ENCODE measurements around the gene KANK3. TPM values are rescaled to one million over a fixed set of nuclear protein-coding genes. Genes with fewer than 3 reads are reported as not detected.

Gene KANK3
- total RNA-seq (2022) (0.79 and 1.2 TPM in 2 replicates), Bru-seq, nascent RNA (percentile 19 among the genes with signal in this experiment), BruChase-seq, experiment 1, labeled RNA remaining after a 6-hour chase (percentile 26 among the genes with signal in this experiment), BruChase-seq, experiment 2, labeled RNA remaining after a 2-hour chase (percentile 21 among the genes with signal in this experiment)
- long read RNA-seq, partial matches to known transcripts, result 0 of 2 reads
- long read RNA-seq, other reads (novel, unspliced or antisense), result 2 of 2 reads

DNA sequence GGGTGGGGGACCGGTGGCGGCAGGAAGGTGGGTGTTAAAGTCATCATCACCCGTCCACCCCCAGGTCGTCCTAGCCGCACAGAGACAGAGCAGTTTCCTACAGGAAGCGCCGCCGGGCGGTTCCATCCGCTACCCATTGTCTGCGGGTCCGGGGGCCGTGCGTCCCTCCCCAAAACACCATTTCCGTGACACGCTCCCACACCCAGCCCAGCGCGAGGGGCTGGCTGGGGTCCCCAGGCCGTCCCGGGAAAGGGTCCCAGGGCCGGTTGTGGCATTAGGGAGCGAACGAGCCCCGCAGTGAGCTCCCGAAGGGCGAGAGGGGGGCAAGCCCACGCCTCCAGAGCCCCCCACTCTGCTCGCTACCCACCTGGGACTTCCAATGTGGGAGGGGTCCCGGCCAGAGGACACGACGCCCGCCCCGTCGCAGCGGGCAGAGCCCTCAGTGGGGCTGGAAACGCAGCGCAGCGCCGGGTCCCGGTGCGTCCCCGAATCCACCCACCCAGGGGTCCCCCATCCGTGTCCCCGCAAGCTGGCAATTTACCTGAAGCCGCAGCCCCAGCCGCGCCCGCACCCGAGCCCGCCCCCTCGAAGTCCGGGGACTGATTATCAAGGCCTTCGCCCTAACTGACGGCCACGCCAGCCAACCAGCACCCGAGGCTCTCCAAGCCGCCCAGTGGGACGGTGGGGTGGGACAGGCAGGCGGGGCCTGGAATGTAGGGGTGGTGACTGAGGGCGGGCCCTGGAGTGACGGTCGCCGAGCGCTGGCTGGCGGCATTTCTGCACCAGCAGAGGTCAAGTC is at the start of gene KANK3:
TSS of gene KANK3 (minus strand) at position 579 of the 799 bp plus-strand sequence. CDS start 5,434 bp downstream, outside the sequence.
- CTCF ChIA-PET, result interaction anchor here (0.6 to 2.2 kb wide), 2 partner anchors 8 to 11 kb away, joined by 3 to 20 read pairs; no protein-coding TSS in a partner anchor
- H3K4me3 Mint-ChIP-seq (ENCODE audit: unreplicated experiment), result no peak within 1 kb of the TSS
- TF ChIP-seq CTCF (IDR thresholded peaks at IDR 0.05; ENCODE audit: unreplicated experiment), result no peak
- POLR2A ChIA-PET, result interaction anchor here (1.2 kb wide), 1 partner anchor 8 kb away, joined by 3 read pairs; no protein-coding TSS in a partner anchor
- BruUV-seq (replicated peaks), result no TSS peak
- H3K36me3 Mint-ChIP-seq (ENCODE audit: insufficient read depth, unreplicated experiment), result peaks cover 6% of the 10 kb centered on the region
- H3K27me3 Mint-ChIP-seq (ENCODE audit: insufficient read depth, unreplicated experiment), result no peaks in the 10 kb centered on the region
- intact Hi-C loops (cut with micrococcal nuclease), result loop anchor here (10.0 kb wide), 1 partner anchor 732 kb away; no protein-coding TSS in a partner anchor
- H3K27ac Mint-ChIP-seq (ENCODE audit: low read depth, unreplicated experiment), result no peak within 1 kb of the TSS
- DNase-seq (ENCODE audit: unreplicated experiment), result no peak
- H3K9me3 Mint-ChIP-seq (ENCODE audit: unreplicated experiment), result no peaks in the 10 kb centered on the region
- H3K4me1 Mint-ChIP-seq (ENCODE audit: insufficient read depth, unreplicated experiment), result no peaks in the 10 kb centered on the region

- Mint-ChIP-seq H3K4me1 (ENCODE audit: insufficient read depth, unreplicated experiment) (peaks cover 25% of the 10 kb centered on the region), H3K9me3 (ENCODE audit: unreplicated experiment) (no peaks in the 10 kb centered on the region), H3K36me3 (ENCODE audit: insufficient read depth, unreplicated experiment) (peaks cover 22% of the 10 kb centered on the region), H3K27me3 (ENCODE audit: insufficient read depth, unreplicated experiment) (no peaks in the 10 kb centered on the region), H3K27ac (ENCODE audit: low read depth, unreplicated experiment) (no peak overlapping the region), H3K4me3 (ENCODE audit: unreplicated experiment) (no peak overlapping the region)
- intact Hi-C loops (cut with micrococcal nuclease), result no loop called here
- POLR2A ChIA-PET, result interaction anchor here (0.6 to 1.3 kb wide), 3 partner anchors 28 to 1043 kb away, joined by 3 read pairs; partner anchors contain the start of genes ANGPTL4 and ZNF266
- TF ChIP-seq CTCF (IDR thresholded peaks at IDR 0.05; ENCODE audit: unreplicated experiment), result no peak
- DNase-seq (ENCODE audit: unreplicated experiment), result no peak
- CTCF ChIA-PET, result interaction anchor here (0.6 to 7.0 kb wide), 5 partner anchors 14 to 1517 kb away, joined by 3 to 72 read pairs (median 5); partner anchors contain the start of gene MARCHF2
- no TSS peak for BruUV-seq (replicated peaks)
Observed at GRCh38 chr19:8392017-8392591, 49.0 kb upstream of the KANK3 start.

DNA sequence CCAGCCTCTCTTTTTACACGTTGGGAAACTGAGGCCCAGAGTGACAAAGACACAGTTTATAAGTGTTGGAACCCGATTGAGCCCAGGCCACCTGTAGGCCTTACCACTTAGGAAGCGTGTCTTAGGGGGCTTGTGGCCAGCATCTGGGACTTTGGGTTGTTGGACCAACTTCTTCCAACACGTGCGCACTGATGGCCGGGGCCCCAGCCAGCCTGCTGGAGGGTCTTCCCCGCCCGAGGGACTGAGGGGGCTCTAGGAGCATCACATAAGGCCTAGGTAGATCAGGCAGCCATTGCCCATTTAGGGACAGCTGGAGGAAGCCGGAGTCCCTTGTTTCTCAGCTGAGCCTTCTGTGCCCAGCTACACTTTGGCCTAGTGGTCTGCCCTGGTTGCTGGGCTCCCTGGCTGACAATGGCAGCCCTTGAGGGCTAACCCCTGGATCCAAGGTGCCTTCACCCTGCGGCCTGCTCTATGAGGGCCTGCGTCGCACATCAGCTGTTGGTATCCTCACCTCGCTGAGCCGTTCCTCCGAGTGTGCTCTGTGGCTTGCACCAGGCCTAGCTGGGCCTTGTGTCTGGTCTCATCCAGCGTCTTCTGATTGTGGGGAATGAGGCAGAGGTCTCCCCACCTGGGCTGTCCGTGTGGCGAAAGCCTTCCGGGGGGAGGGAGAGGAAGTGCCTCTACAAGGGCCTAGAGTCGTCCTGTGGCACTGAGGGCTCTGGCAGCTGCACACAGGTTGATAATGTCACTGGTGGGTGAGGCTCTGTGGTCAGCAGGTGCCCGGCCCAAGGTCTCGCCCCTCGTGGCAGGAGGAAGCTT is 48.3 kb upstream of the KANK3 start:
- intact Hi-C loops (cut with micrococcal nuclease), result loop anchor here (2.0 kb wide), 1 partner anchor 29 kb away; no protein-coding TSS in a partner anchor
- Mint-ChIP-seq H3K36me3 (ENCODE audit: insufficient read depth, unreplicated experiment) (peaks cover 22% of the 10 kb centered on the region), H3K4me1 (ENCODE audit: insufficient read depth, unreplicated experiment) (peaks cover 18% of the 10 kb centered on the region), H3K27ac (ENCODE audit: low read depth, unreplicated experiment) (peak overlapping the region; percentile 96), H3K27me3 (ENCODE audit: insufficient read depth, unreplicated experiment) (no peaks in the 10 kb centered on the region), H3K9me3 (ENCODE audit: unreplicated experiment) (no peaks in the 10 kb centered on the region), H3K4me3 (ENCODE audit: unreplicated experiment) (peak overlapping the region; percentile 91)
- no TSS peak for BruUV-seq (replicated peaks)
- POLR2A ChIA-PET, result interaction anchor here (1.2 to 2.3 kb wide), 4 partner anchors 14 to 28 kb away, joined by 3 to 31 read pairs (median 8); partner anchors contain the start of genes ANGPTL4 and MARCHF2
- TF ChIP-seq CTCF (IDR thresholded peaks at IDR 0.05; ENCODE audit: unreplicated experiment), result no peak
- no peak for DNase-seq (ENCODE audit: unreplicated experiment)
- CTCF ChIA-PET, result interaction anchor here (0.6 to 7.0 kb wide), 5 partner anchors 14 to 1518 kb away, joined by 3 to 72 read pairs (median 5); partner anchors contain the start of gene MARCHF2
